Measurements from ENCODE around the gene CCR7. TPM values are rescaled to one million over a fixed set of nuclear protein-coding genes. Genes with fewer than 3 reads are reported as not detected.

The CCR7 gene
- total RNA-seq, 2 donors from 2014 or later = 0.53 TPM; not detected in 1

- Mint-ChIP-seq H3K27ac (no peak overlapping the region), H3K27me3 (ENCODE audit: insufficient read depth) (peaks cover 2% of the 10 kb centered on the region)
These were observed 38.6 kb downstream of the CCR7 start for GRCh38 chr17:40526668-40527067.

GRCh38 chr17:40525294-40525693, 40.0 kb downstream of the CCR7 start:
- H3K9me3 Mint-ChIP-seq = peaks cover 16% of the 10 kb centered on the region
- TF ChIP-seq, protein P1, sequence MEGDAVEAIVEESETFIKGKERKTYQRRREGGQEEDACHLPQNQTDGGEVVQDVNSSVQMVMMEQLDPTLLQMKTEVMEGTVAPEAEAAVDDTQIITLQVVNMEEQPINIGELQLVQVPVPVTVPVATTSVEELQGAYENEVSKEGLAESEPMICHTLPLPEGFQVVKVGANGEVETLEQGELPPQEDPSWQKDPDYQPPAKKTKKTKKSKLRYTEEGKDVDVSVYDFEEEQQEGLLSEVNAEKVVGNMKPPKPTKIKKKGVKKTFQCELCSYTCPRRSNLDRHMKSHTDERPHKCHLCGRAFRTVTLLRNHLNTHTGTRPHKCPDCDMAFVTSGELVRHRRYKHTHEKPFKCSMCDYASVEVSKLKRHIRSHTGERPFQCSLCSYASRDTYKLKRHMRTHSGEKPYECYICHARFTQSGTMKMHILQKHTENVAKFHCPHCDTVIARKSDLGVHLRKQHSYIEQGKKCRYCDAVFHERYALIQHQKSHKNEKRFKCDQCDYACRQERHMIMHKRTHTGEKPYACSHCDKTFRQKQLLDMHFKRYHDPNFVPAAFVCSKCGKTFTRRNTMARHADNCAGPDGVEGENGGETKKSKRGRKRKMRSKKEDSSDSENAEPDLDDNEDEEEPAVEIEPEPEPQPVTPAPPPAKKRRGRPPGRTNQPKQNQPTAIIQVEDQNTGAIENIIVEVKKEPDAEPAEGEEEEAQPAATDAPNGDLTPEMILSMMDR (conservative IDR thresholded peaks at IDR 0.05) = no peak
- H3K4me3 ChIP-seq (ENCODE audit: low read length) = no peak overlapping the region
- WGBS, 2 experiments (ENCODE audit: insufficient coverage in 1 of 2, insufficient read length in 1 of 2) = 90% methylated on average over 1 of the region's 1 CpG; no CpG with 5 or more reads in 1 of the 2 experiments
- H3K9me3 ChIP-seq (ENCODE audit: control insufficient read depth, low read length) = peaks cover 9% of the 10 kb centered on the region
- H3K9ac ChIP-seq (ENCODE audit: extremely low read depth, low read length, poor library complexity, severe bottlenecking) = no peak overlapping the region
- no peak for DNase-seq
- H3K27ac Mint-ChIP-seq = no peak overlapping the region
- no peaks in the 10 kb centered on the region for H3K27me3 ChIP-seq (ENCODE audit: control insufficient read depth, insufficient read depth, low read length, poor library complexity, severe bottlenecking)
- H3K4me1 ChIP-seq (ENCODE audit: control insufficient read depth, insufficient read depth, low read length) = no peaks in the 10 kb centered on the region
- H3K36me3 ChIP-seq (ENCODE audit: control insufficient read depth, insufficient read depth, low read length) = no peaks in the 10 kb centered on the region
- no peak overlapping the region for H3K27ac ChIP-seq (ENCODE audit: low read depth, low read length)
- peaks cover 3% of the 10 kb centered on the region for H3K27me3 Mint-ChIP-seq (ENCODE audit: insufficient read depth)
- H3K4me1 Mint-ChIP-seq = peaks cover 9% of the 10 kb centered on the region
- no peak overlapping the region for H3K4me3 Mint-ChIP-seq
- no peaks in the 10 kb centered on the region for H3K36me3 Mint-ChIP-seq (ENCODE audit: low read depth)

More at GRCh38 chr17:40526668-40527067, 38.6 kb downstream of the CCR7 start:
- Mint-ChIP-seq H3K4me1 (peaks cover 7% of the 10 kb centered on the region), H3K36me3 (ENCODE audit: low read depth) (no peaks in the 10 kb centered on the region), H3K9me3 (peaks cover 16% of the 10 kb centered on the region), H3K4me3 (no peak overlapping the region)
- H3K36me3 ChIP-seq (ENCODE audit: control insufficient read depth, insufficient read depth, low read length) = no peaks in the 10 kb centered on the region
- H3K9me3 ChIP-seq (ENCODE audit: control insufficient read depth, low read length) = peaks cover 9% of the 10 kb centered on the region
- H3K4me3 ChIP-seq (ENCODE audit: low read length) = no peak overlapping the region
- no peaks in the 10 kb centered on the region for H3K4me1 ChIP-seq (ENCODE audit: control insufficient read depth, insufficient read depth, low read length)
- DNase-seq = peak; percentile 49
- no peaks in the 10 kb centered on the region for H3K27me3 ChIP-seq (ENCODE audit: control insufficient read depth, insufficient read depth, low read length, poor library complexity, severe bottlenecking)
- TF ChIP-seq, protein P1 (conservative IDR thresholded peaks at IDR 0.05) = no peak
- WGBS, 2 experiments (ENCODE audit: insufficient coverage in 1 of 2, insufficient read length in 1 of 2) = 87 to 89% methylated on average over 4 to 5 of the region's 5 CpGs
- H3K27ac ChIP-seq (ENCODE audit: low read depth, low read length) = no peak overlapping the region
- H3K9ac ChIP-seq (ENCODE audit: extremely low read depth, low read length, poor library complexity, severe bottlenecking) = no peak overlapping the region

- Histone ChIP-seq H3K4me3 (ENCODE audit: low read length) (no peak overlapping the region), H3K27ac (ENCODE audit: low read depth, low read length) (no peak overlapping the region), H3K27me3 (ENCODE audit: control insufficient read depth, insufficient read depth, low read length, poor library complexity, severe bottlenecking) (no peaks in the 10 kb centered on the region), H3K9ac (ENCODE audit: extremely low read depth, low read length, poor library complexity, severe bottlenecking) (no peak overlapping the region), H3K9me3 (ENCODE audit: control insufficient read depth, low read length) (peaks cover 9% of the 10 kb centered on the region), H3K4me1 (ENCODE audit: control insufficient read depth, insufficient read depth, low read length) (no peaks in the 10 kb centered on the region), H3K36me3 (ENCODE audit: control insufficient read depth, insufficient read depth, low read length) (no peaks in the 10 kb centered on the region)
- no peak overlapping the region for H3K27ac Mint-ChIP-seq
- H3K36me3 Mint-ChIP-seq (ENCODE audit: low read depth) = no peaks in the 10 kb centered on the region
- 83 to 91% methylated on average over 2 to 3 of the region's 3 CpGs for WGBS, 2 experiments (ENCODE audit: insufficient coverage in 1 of 2, insufficient read length in 1 of 2)
- H3K4me3 Mint-ChIP-seq = no peak overlapping the region
- peak; percentile 29 for DNase-seq
- peaks cover 16% of the 10 kb centered on the region for H3K9me3 Mint-ChIP-seq
- peaks cover 3% of the 10 kb centered on the region for H3K27me3 Mint-ChIP-seq (ENCODE audit: insufficient read depth)
- TF ChIP-seq, protein P1 (conservative IDR thresholded peaks at IDR 0.05) = no peak
- H3K4me1 Mint-ChIP-seq = peaks cover 9% of the 10 kb centered on the region
These were observed 40.9 kb downstream of the CCR7 start for GRCh38 chr17:40524243-40524965.

Measured in endodermal cell (in vitro differentiated cells).